ENCODE measurements around the gene SSBP2. TPM values are rescaled to one million over a fixed set of nuclear protein-coding genes. Genes with fewer than 3 reads are reported as not detected.
A peak's percentile ranks its signal among the peaks of the same experiment; 100 is the strongest.

SSBP2 gene
- total and polyA plus RNA-seq, 4 donors, result 36.2 to 92.0 (median 67.3) TPM

GRCh38 chr5:81753429-81753828 is 2.5 kb upstream of the SSBP2 start:
- WGBS, 2 donors, result 67 to 76% methylated on average over 2 of the region's 2 CpGs

GRCh38 chr5:81752644-81752963 is 1.7 kb upstream of the SSBP2 start:
- no peaks in the 10 kb centered on the region for H3K4me1 ChIP-seq (ENCODE audit: control insufficient read depth in 1 of 2, insufficient read depth in 2 of 2, low read length in 2 of 2)
- WGBS, 2 donors, result 94% methylated on average over 5 of the region's 5 CpGs

More at GRCh38 chr5:81753429-81753828, 2.5 kb upstream of the SSBP2 start:
- H3K9me3 ChIP-seq (ENCODE audit: control insufficient read depth, low read length), result no peaks in the 10 kb centered on the region
- DNase-seq, result no peak
- no peaks in the 10 kb centered on the region for H3K27me3 ChIP-seq (ENCODE audit: control insufficient read depth in 1 of 2, insufficient read depth in 2 of 2, low read length in 1 of 2)
- no peak overlapping the region for H3K27ac ChIP-seq (ENCODE audit: low read depth in 1 of 2, low read length in 2 of 2)
- no peaks in the 10 kb centered on the region for H3K36me3 ChIP-seq (ENCODE audit: control insufficient read depth in 1 of 2, insufficient read depth in 2 of 2, low read length in 1 of 2)
- no peak overlapping the region for H3K4me3 ChIP-seq (ENCODE audit: low read length in 2 of 2)
- no peak for ATAC-seq (ENCODE audit: low FRiP score)
- intact Hi-C loops (cut with DNase I), result loop anchor here (5.0 to 10.0 kb wide), 5 partner anchors 219 to 519 kb away; partner anchors contain the start of genes ATG10 (in 2 of the 2) and CKMT2 (in 1 of the 2)
- H3K4me1 ChIP-seq (ENCODE audit: control insufficient read depth in 1 of 2, insufficient read depth in 2 of 2, low read length in 2 of 2), result no peaks in the 10 kb centered on the region

DNA sequence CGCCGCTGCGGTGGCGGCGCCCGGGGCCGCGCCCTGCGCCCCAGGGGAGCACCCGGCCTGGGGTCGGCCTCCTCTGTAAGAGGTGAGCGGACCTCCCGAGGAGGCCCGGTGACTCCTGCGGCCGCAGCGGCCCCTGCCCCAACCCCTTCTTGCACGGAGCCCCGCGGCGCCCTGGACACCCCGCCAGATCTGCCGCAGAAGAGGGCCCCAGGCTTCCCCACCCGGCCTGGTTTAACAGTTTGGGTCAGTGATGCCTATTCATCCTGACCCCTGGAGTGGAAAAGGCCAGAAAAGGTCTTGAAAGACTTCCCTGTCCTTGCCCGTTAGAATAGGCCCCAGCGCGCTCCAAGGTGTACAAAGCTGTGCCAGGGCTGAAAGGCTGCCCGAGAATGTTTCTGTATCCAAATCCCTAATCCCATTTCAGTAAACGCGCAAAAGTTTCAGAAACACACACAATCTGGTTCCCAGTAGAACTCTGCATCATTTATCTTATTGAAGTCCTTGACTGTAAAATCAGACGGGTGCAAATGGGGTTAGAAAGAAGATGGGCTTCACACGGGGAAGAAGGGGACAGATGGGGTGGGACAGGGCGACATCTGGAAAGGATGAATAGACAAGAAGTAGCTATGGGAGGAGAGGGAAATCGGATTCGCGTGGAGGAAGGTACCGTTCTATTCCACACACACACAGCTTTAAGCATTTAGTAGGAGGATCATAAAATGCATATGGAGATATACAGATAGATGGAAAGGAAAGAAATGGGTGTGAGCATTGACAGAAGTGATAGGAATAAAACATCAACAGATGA is 1.1 kb upstream of the SSBP2 start:
- Histone ChIP-seq H3K9me3 (ENCODE audit: control insufficient read depth, low read length) (no peaks in the 10 kb centered on the region), H3K27ac (ENCODE audit: low read depth in 1 of 2, low read length in 2 of 2) (peak overlapping the region; percentile 58 to 91), H3K27me3 (ENCODE audit: control insufficient read depth in 1 of 2, insufficient read depth in 2 of 2, low read length in 1 of 2) (no peaks in the 10 kb centered on the region), H3K36me3 (ENCODE audit: control insufficient read depth in 1 of 2, insufficient read depth in 2 of 2, low read length in 1 of 2) (no peaks in the 10 kb centered on the region), H3K4me3 (ENCODE audit: low read length in 2 of 2) (peak overlapping the region; percentile 22 to 27), H3K4me1 (ENCODE audit: control insufficient read depth in 1 of 2, insufficient read depth in 2 of 2, low read length in 2 of 2) (no peaks in the 10 kb centered on the region)
- DNase-seq (peak; percentile 73 to 83), ATAC-seq (ENCODE audit: low FRiP score) (no peak)
- intact Hi-C loops (cut with DNase I), result loop anchor here (1.0 to 10.0 kb wide), 8 partner anchors 35 to 517 kb away; partner anchors contain the start of genes ATG10 (in 2 of the 2) and CKMT2 (in 1 of the 2)
- 11 to 12% methylated on average over 36 to 37 of the region's 37 CpGs for WGBS, 2 donors

More at GRCh38 chr5:81752644-81752963, 1.7 kb upstream of the SSBP2 start:
- Histone ChIP-seq H3K27me3 (ENCODE audit: control insufficient read depth in 1 of 2, insufficient read depth in 2 of 2, low read length in 1 of 2) (no peaks in the 10 kb centered on the region), H3K27ac (ENCODE audit: low read depth in 1 of 2, low read length in 2 of 2) (peak overlapping the region in 1 of 2 donors; percentile 58), H3K9me3 (ENCODE audit: control insufficient read depth, low read length) (no peaks in the 10 kb centered on the region), H3K4me3 (ENCODE audit: low read length in 2 of 2) (no peak overlapping the region), H3K36me3 (ENCODE audit: control insufficient read depth in 1 of 2, insufficient read depth in 2 of 2, low read length in 1 of 2) (no peaks in the 10 kb centered on the region)
- ATAC-seq (ENCODE audit: low FRiP score) (no peak), DNase-seq (no peak)
- intact Hi-C loops (cut with DNase I), result loop anchor here (5.0 to 10.0 kb wide), 5 partner anchors 220 to 518 kb away; partner anchors contain the start of genes ATG10 (in 2 of the 2) and CKMT2 (in 1 of the 2)

- peak; percentile 44 to 85 for DNase-seq
- no peak for ATAC-seq (ENCODE audit: low FRiP score)
- Histone ChIP-seq H3K9me3 (ENCODE audit: control insufficient read depth, low read length) (no peaks in the 10 kb centered on the region), H3K36me3 (ENCODE audit: control insufficient read depth in 1 of 2, insufficient read depth in 2 of 2, low read length in 1 of 2) (no peaks in the 10 kb centered on the region), H3K4me1 (ENCODE audit: control insufficient read depth in 1 of 2, insufficient read depth in 2 of 2, low read length in 2 of 2) (no peaks in the 10 kb centered on the region), H3K27me3 (ENCODE audit: control insufficient read depth in 1 of 2, insufficient read depth in 2 of 2, low read length in 1 of 2) (no peaks in the 10 kb centered on the region), H3K4me3 (ENCODE audit: low read length in 2 of 2) (peak overlapping the region; percentile 94 to 95), H3K27ac (ENCODE audit: low read depth in 1 of 2, low read length in 2 of 2) (peak overlapping the region; percentile 43 to 53)
- 0 to 1% methylated on average over 43 to 90 of the region's 90 CpGs for WGBS, 2 donors
- intact Hi-C loops (cut with DNase I), result loop anchor here (1.0 to 10.0 kb wide), 8 partner anchors 36 to 516 kb away; partner anchors contain the start of genes ATG10 (in 2 of the 2) and CKMT2 (in 1 of the 2)
Measured at GRCh38 chr5:81750308-81751008, 439 bp downstream of the SSBP2 start.

GRCh38 chr5:81749561-81750307 is 1.2 kb downstream of the SSBP2 start:
- no peak for ATAC-seq (ENCODE audit: low FRiP score)
- WGBS, 2 donors, result 1% methylated on average over 50 to 61 of the region's 61 CpGs
- Histone ChIP-seq H3K27me3 (ENCODE audit: control insufficient read depth in 1 of 2, insufficient read depth in 2 of 2, low read length in 1 of 2) (no peaks in the 10 kb centered on the region), H3K9me3 (ENCODE audit: control insufficient read depth, low read length) (no peaks in the 10 kb centered on the region), H3K4me3 (ENCODE audit: low read length in 2 of 2) (peak overlapping the region; percentile 94 to 95), H3K27ac (ENCODE audit: low read depth in 1 of 2, low read length in 2 of 2) (peak overlapping the region in 1 of 2 donors; percentile 74), H3K4me1 (ENCODE audit: control insufficient read depth in 1 of 2, insufficient read depth in 2 of 2, low read length in 2 of 2) (no peaks in the 10 kb centered on the region), H3K36me3 (ENCODE audit: control insufficient read depth in 1 of 2, insufficient read depth in 2 of 2, low read length in 1 of 2) (no peaks in the 10 kb centered on the region)
- DNase-seq, result peak; percentile 61 to 83
- intact Hi-C loops (cut with DNase I), result loop anchor here (2.0 to 10.0 kb wide), 6 partner anchors 37 to 515 kb away; partner anchors contain the start of genes ATG10 (in 2 of the 2) and CKMT2 (in 1 of the 2)

DNA sequence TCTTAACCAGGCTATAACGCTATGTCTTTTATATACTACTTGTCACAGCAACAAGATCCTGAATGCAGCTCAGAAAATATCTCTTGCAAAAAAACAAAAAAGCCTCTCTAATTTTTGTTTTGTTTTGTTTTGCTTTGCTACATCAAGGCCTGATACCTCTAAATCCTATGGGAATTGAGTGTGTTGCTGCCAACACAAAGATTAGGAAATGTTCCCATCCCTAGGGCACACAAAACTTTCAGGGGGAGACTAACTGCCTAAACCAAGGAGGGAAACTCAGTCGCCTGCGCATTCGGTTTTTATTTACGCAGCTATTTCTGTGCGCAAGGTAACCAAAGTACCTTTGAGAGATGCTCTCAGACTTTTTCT is 1.7 kb downstream of the SSBP2 start:
- H3K4me3 ChIP-seq (ENCODE audit: low read length in 2 of 2), result peak overlapping the region; percentile 94 to 95
- WGBS, 2 donors, result 1 to 5% methylated on average over 6 of the region's 6 CpGs
- H3K9me3 ChIP-seq (ENCODE audit: control insufficient read depth, low read length), result no peaks in the 10 kb centered on the region
- H3K27ac ChIP-seq (ENCODE audit: low read depth in 1 of 2, low read length in 2 of 2), result no peak overlapping the region
- ATAC-seq (ENCODE audit: low FRiP score), result no peak
- H3K27me3 ChIP-seq (ENCODE audit: control insufficient read depth in 1 of 2, insufficient read depth in 2 of 2, low read length in 1 of 2), result no peaks in the 10 kb centered on the region
- intact Hi-C loops (cut with DNase I), result loop anchor here in 1 of 2 donors (10.0 kb wide), 1 partner anchor 416 kb away; no protein-coding TSS in a partner anchor
- DNase-seq, result no peak
- H3K4me1 ChIP-seq (ENCODE audit: control insufficient read depth in 1 of 2, insufficient read depth in 2 of 2, low read length in 2 of 2), result no peaks in the 10 kb centered on the region
- no peaks in the 10 kb centered on the region for H3K36me3 ChIP-seq (ENCODE audit: control insufficient read depth in 1 of 2, insufficient read depth in 2 of 2, low read length in 1 of 2)

DNA sequence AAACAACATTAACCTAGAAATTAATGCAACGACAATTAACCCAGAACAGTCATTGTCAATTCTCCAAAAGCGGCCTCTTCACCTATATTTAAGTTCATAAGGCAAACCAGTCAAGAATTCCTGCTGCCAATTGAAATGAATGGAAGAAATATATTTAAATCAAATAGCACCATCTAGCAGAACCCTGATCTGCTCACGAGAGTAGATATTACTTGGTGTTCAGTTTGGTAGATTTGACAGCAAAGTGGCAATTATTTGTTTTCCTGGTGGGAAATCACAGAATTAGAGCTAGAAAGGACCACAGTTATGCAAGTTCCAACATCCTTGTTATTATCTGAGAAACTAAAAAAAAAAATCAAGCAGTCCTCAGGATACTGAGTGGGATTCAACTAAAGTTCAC is 2.3 kb downstream of the SSBP2 start:
- no peaks in the 10 kb centered on the region for H3K9me3 ChIP-seq (ENCODE audit: control insufficient read depth, low read length)
- H3K4me1 ChIP-seq (ENCODE audit: control insufficient read depth in 1 of 2, insufficient read depth in 2 of 2, low read length in 2 of 2), result no peaks in the 10 kb centered on the region
- no peaks in the 10 kb centered on the region for H3K36me3 ChIP-seq (ENCODE audit: control insufficient read depth in 1 of 2, insufficient read depth in 2 of 2, low read length in 1 of 2)
- H3K4me3 ChIP-seq (ENCODE audit: low read length in 2 of 2), result peak overlapping the region in 1 of 2 donors; percentile 95
- no peaks in the 10 kb centered on the region for H3K27me3 ChIP-seq (ENCODE audit: control insufficient read depth in 1 of 2, insufficient read depth in 2 of 2, low read length in 1 of 2)
- ATAC-seq (ENCODE audit: low FRiP score) (no peak), DNase-seq (no peak)
- WGBS, 2 donors, result 62 to 65% methylated on average over 3 of the region's 3 CpGs
- intact Hi-C loops (cut with DNase I), result loop anchor here in 1 of 2 donors (10.0 kb wide), 1 partner anchor 416 kb away; no protein-coding TSS in a partner anchor
- H3K27ac ChIP-seq (ENCODE audit: low read depth in 1 of 2, low read length in 2 of 2), result no peak overlapping the region

DNA sequence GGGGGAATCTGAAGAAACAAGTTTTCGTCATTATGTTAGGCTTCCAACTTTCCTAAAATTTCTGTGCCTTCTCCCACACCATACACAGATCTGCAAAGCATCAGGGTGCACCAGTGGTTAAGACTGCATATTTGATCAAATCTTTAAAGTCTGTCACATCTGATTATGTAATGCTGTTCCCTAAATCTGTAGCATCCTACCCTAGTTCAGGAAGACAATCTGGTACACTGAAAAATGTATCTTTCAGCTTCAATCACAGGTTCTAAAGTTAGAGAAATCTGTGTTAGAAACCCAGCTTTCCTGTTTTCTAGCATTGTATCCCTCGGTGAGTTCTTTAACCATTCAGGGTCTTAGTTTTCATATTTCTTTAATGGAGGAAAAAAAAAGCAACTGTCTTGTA is 3.9 kb downstream of the SSBP2 start:
- no peaks in the 10 kb centered on the region for H3K4me1 ChIP-seq (ENCODE audit: control insufficient read depth in 1 of 2, insufficient read depth in 2 of 2, low read length in 2 of 2)
- no peaks in the 10 kb centered on the region for H3K27me3 ChIP-seq (ENCODE audit: control insufficient read depth in 1 of 2, insufficient read depth in 2 of 2, low read length in 1 of 2)
- H3K4me3 ChIP-seq (ENCODE audit: low read length in 2 of 2), result no peak overlapping the region
- DNase-seq (no peak), ATAC-seq (ENCODE audit: low FRiP score) (no peak)
- no peaks in the 10 kb centered on the region for H3K36me3 ChIP-seq (ENCODE audit: control insufficient read depth in 1 of 2, insufficient read depth in 2 of 2, low read length in 1 of 2)
- intact Hi-C loops (cut with DNase I), result loop anchor here in 1 of 2 donors (10.0 kb wide), 1 partner anchor 418 kb away; no protein-coding TSS in a partner anchor
- no peaks in the 10 kb centered on the region for H3K9me3 ChIP-seq (ENCODE audit: control insufficient read depth, low read length)
- WGBS, 2 donors, result 28 to 44% methylated on average over 2 of the region's 2 CpGs
- H3K27ac ChIP-seq (ENCODE audit: low read depth in 1 of 2, low read length in 2 of 2), result no peak overlapping the region
